Gastroesophageal sphincter (tissue), 4 donors: Measurements from ENCODE around the gene SKA2. TPM values are rescaled to one million over a fixed set of nuclear protein-coding genes. Genes with fewer than 3 reads are reported as not detected.

ENCODE experiments used
- ATAC-seq: fragments of 150-250 bp; one replicate; pipeline ENCODE4 v1.9.1; 2016; ENCODE audit warnings: mild to moderate bottlenecking, moderate library complexity
- H3K27ac ChIP-seq, 4 donors: fragments of 200-600 bp; sonication (generic) in 3 of 4; 1 replicate in 3 of 4; 2 replicates in 1 of 4; pipeline ENCODE4 v1.5.1; 2016 to 2019
- H3K27me3 ChIP-seq: fragments of 200-600 bp; sonication (generic); one replicate; pipeline ENCODE4 v1.5.1; 2019
- H3K36me3 ChIP-seq, 2 donors: fragments of 200-600 bp; sonication (generic); one replicate each; pipeline ENCODE4 v1.5.1; 2019; ENCODE audit warnings: control low read depth in 1 of 2
- H3K4me1 ChIP-seq, 3 donors: fragments of 200-600 bp; sonication (generic); 1 replicate in 2 of 3; 2 replicates in 1 of 3; pipeline ENCODE4 v1.5.1; 2016 to 2019; ENCODE audit warnings: control low read depth in 2 of 3
- H3K4me3 ChIP-seq, 2 donors: fragments of 200-600 bp; sonication (generic); one replicate each; pipeline ENCODE4 v1.5.1; 2019; ENCODE audit warnings: mild to moderate bottlenecking in 1 of 2, moderate library complexity in 1 of 2
- H3K9me3 ChIP-seq, 3 donors: fragments of 200-600 bp; sonication (generic); one replicate each; pipeline ENCODE4 v1.5.1; 2017 to 2019; ENCODE audit warnings: control low read depth in 2 of 3
- EP300 ChIP-seq: sonication (generic); formaldehyde crosslinking; IDR thresholded peaks from one replicate; pipeline ENCODE4 v1.6.1; 2017; ENCODE audit warnings: antibody characterized with exemption, mild to moderate bottlenecking
- POLR2A ChIP-seq, 2 donors: fragments of 450-650 bp; IDR thresholded peaks; one replicate each; pipeline ENCODE4 v1.6.1; 2017; ENCODE audit warnings: antibody characterized with exemption in 2 of 2, mild to moderate bottlenecking in 2 of 2, moderate library complexity in 1 of 2
- POLR2AphosphoS5 ChIP-seq: sonication (generic); formaldehyde crosslinking; IDR thresholded peaks from one replicate; pipeline ENCODE4 v1.6.1; 2017; ENCODE audit warnings: antibody characterized with exemption
- WGBS, 2 donors: methylation state at CpG; one replicate each; pipeline ENCODE4 v1.1.5; 2018; ENCODE audit warnings: low coverage in 1 of 2; 5-methylcytosine and 5-hydroxymethylcytosine counted together
- total RNA-seq, 4 donors: library from RNA; depleted of rRNA; stranded (reverse); fragments of >200 nt; gene quantifications; one replicate each; pipeline ENCODE4 v1.1.0, GENCODE V29; 2016
- TF ChIP-seq, protein P1 (sequence below), 4 experiments: fragments of 200-600 bp in 2 of 4; fragments of 450-650 bp in 2 of 4; sonication (generic) in 1 of 4; IDR thresholded peaks; one replicate each; pipeline ENCODE4 v1.5.1; 2017 to 2019; ENCODE audit warnings: antibody characterized with exemption in 4 of 4, mild to moderate bottlenecking in 2 of 4, moderate library complexity in 2 of 4

The SKA2 gene
- total RNA-seq, 4 donors from 2014 or later = 40.8 to 73.0 (median 47.3) TPM

DNA sequence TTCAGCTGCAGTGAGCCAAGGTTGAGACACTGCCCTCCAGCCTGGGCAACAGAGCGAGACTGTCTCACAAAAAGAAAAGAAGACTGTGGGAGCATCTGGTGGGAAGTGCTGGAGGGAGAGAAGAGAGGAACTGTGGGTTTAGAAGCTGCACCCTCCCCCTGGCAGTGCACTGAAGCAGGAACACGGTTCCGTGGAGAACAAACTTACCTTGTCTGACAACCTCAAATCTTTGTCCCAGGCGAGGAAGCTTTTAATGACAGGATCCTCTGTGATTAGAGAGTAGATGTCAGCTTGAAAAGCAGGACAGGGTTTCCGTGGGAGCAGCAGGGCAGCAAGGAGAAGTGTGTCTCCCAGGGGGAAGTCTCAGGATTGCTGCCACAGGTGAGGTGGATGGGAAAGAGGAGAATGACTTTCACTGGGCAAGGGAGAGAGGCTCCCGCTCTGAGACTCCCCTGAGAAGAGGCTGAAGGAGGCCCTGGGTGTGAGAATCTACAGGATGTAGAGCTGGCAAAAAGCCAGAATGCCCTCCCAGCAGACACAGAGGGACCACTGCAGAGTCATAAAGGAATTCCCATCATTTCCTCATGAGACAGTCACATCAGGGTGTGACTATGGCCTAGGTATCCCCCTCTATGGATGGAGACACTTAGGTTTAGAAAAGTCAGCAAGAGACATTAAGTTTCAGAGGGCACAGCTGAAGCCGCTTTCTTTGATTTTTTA is 23.4 kb upstream of the SKA2 start:
- Histone ChIP-seq H3K27me3 (no peaks in the 10 kb centered on the region), H3K4me3 (no peak overlapping the region), H3K4me1 (no peaks in the 10 kb centered on the region), H3K9me3 (no peaks in the 10 kb centered on the region), H3K36me3 (no peaks in the 10 kb centered on the region), H3K27ac (no peak overlapping the region)
- 84 to 100% methylated on average over 2 to 4 of the region's 7 CpGs for WGBS, 2 donors
- TF ChIP-seq EP300 = no peak
- TF ChIP-seq, protein P1, sequence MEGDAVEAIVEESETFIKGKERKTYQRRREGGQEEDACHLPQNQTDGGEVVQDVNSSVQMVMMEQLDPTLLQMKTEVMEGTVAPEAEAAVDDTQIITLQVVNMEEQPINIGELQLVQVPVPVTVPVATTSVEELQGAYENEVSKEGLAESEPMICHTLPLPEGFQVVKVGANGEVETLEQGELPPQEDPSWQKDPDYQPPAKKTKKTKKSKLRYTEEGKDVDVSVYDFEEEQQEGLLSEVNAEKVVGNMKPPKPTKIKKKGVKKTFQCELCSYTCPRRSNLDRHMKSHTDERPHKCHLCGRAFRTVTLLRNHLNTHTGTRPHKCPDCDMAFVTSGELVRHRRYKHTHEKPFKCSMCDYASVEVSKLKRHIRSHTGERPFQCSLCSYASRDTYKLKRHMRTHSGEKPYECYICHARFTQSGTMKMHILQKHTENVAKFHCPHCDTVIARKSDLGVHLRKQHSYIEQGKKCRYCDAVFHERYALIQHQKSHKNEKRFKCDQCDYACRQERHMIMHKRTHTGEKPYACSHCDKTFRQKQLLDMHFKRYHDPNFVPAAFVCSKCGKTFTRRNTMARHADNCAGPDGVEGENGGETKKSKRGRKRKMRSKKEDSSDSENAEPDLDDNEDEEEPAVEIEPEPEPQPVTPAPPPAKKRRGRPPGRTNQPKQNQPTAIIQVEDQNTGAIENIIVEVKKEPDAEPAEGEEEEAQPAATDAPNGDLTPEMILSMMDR (IDR thresholded peaks at IDR 0.05) = no peak
- ATAC-seq = no peak

- Histone ChIP-seq H3K27ac (no peak overlapping the region), H3K27me3 (no peaks in the 10 kb centered on the region), H3K4me3 (no peak overlapping the region), H3K9me3 (no peaks in the 10 kb centered on the region), H3K36me3 (no peaks in the 10 kb centered on the region), H3K4me1 (no peaks in the 10 kb centered on the region)
- ATAC-seq = no peak
- no peak for TF ChIP-seq POLR2AphosphoS5
- no peak for TF ChIP-seq POLR2A (IDR thresholded peaks at IDR 0.05)
- TF ChIP-seq, protein P1 (IDR thresholded peaks at IDR 0.05) = no peak
- no peak for TF ChIP-seq EP300
- 80% methylated on average over 2 of the region's 7 CpGs; no CpG with 5 or more reads in 1 of the 2 donors for WGBS, 2 donors
These were observed 20.1 kb upstream of the SKA2 start for GRCh38 chr17:59175076-59175475.

DNA sequence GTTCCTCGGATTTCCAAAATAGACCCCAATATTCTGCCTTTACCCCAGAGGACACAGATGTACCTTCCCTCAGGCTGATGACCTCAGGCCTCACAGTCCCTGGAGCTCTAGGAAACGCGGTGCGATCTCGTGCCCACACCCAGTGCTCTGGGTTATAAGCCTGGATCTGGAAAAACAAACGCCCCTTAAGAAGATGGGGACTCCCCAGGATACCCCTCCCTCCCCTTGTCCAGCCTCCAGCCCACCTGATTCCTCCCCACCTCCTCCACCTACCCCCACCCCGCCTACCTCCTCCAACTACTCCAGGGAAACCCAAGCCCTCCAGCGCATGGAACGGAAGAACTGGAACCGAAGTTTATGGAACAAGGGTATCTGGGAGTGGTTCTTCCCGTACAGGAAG is 19.7 kb upstream of the SKA2 start:
- ATAC-seq = no peak
- no peak overlapping the region for H3K4me3 ChIP-seq
- no peaks in the 10 kb centered on the region for H3K9me3 ChIP-seq
- no peak overlapping the region for H3K27ac ChIP-seq
- TF ChIP-seq, protein P1 (IDR thresholded peaks at IDR 0.05) = no peak
- WGBS, 2 donors = 90% methylated on average over 2 of the region's 11 CpGs; no CpG with 5 or more reads in 1 of the 2 donors
- H3K4me1 ChIP-seq = no peaks in the 10 kb centered on the region
- H3K27me3 ChIP-seq = no peaks in the 10 kb centered on the region
- H3K36me3 ChIP-seq = no peaks in the 10 kb centered on the region

GRCh38 chr17:59172436-59173004 is 17.5 kb upstream of the SKA2 start:
- Histone ChIP-seq H3K9me3 (no peaks in the 10 kb centered on the region), H3K4me3 (no peak overlapping the region), H3K4me1 (no peaks in the 10 kb centered on the region), H3K36me3 (no peaks in the 10 kb centered on the region), H3K27ac (no peak overlapping the region), H3K27me3 (no peaks in the 10 kb centered on the region)
- 100% methylated on average over 2 of the region's 33 CpGs; no CpG with 5 or more reads in 1 of the 2 donors for WGBS, 2 donors
- no peak for ATAC-seq
- no peak for TF ChIP-seq EP300

DNA sequence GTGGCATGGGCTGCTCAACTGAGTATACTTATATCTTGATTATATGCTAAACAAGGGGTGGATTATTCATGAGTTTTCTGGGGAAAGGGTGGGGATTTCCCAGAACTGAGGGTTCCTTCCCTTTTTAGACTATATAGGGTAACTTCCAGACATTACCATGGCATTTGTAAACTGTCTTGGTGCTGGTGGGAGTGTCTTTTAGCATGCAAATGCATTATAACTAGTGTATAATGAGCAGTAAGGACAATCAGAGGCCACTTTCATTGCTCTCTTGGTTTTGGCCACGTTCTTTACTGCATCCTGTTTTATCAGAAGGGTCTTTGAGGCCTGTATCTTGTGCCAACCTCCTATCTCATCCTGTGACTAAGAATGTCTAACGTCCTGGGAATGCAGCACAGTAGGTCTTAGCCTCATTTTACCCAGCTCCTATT is 12.6 kb upstream of the SKA2 start:
- H3K27me3 ChIP-seq = no peaks in the 10 kb centered on the region
- no peak overlapping the region for H3K4me3 ChIP-seq
- TF ChIP-seq, protein P1 (IDR thresholded peaks at IDR 0.05) = no peak
- no peak for TF ChIP-seq POLR2A (IDR thresholded peaks at IDR 0.05)
- TF ChIP-seq POLR2AphosphoS5 = no peak
- no peak for TF ChIP-seq EP300
- ATAC-seq = no peak
- 65 to 75% methylated on average over 2 of the region's 2 CpGs for WGBS, 2 donors
- no peaks in the 10 kb centered on the region for H3K36me3 ChIP-seq
- H3K27ac ChIP-seq = no peak overlapping the region
- H3K9me3 ChIP-seq = no peaks in the 10 kb centered on the region
- H3K4me1 ChIP-seq = no peaks in the 10 kb centered on the region
